H9 (cell line): ENCODE results near the gene KIFC3. TPM values are rescaled to one million over a fixed set of nuclear protein-coding genes. Genes with fewer than 3 reads are reported as not detected.

Source experiments
- DNase-seq: peaks from one replicate; pipeline ENCODE4 v3.0.0-alpha.2; 2017
- H2AFZ ChIP-seq: one replicate; pipeline ENCODE4 v1.6.1; 2013; ENCODE audit warnings: mild to moderate bottlenecking, low read length, control low read depth, moderate library complexity
- H2AK5ac ChIP-seq: 2 replicates; pipeline ENCODE4 v1.6.1; 2013; ENCODE audit warnings: low read length, control low read depth, mixed read lengths; ENCODE audit not compliant: insufficient read length
- H2BK120ac ChIP-seq: one replicate; pipeline ENCODE4 v1.6.1; 2013; ENCODE audit warnings: low read depth, mild to moderate bottlenecking, low read length, control low read depth, inconsistent platforms; ENCODE audit not compliant: poor library complexity, severe bottlenecking
- H2BK12ac ChIP-seq: 2 replicates; pipeline ENCODE4 v1.6.1; 2013; ENCODE audit warnings: low read length, control low read depth, mixed read lengths, low read depth; ENCODE audit not compliant: insufficient read length
- H2BK15ac ChIP-seq: 2 replicates; pipeline ENCODE4 v1.6.1; 2013; ENCODE audit warnings: low read depth, low read length, control low read depth
- H2BK20ac ChIP-seq: one replicate; pipeline ENCODE4 v1.6.1; 2013; ENCODE audit warnings: low read depth, mild to moderate bottlenecking, low read length, control low read depth, inconsistent platforms; ENCODE audit not compliant: poor library complexity, severe bottlenecking
- H2BK5ac ChIP-seq: 2 replicates; pipeline ENCODE4 v1.6.1; 2013; ENCODE audit warnings: low read length, control low read depth, mixed read lengths; ENCODE audit not compliant: insufficient read length
- H3K14ac ChIP-seq: 2 replicates; pipeline ENCODE4 v1.6.1; 2013; ENCODE audit warnings: low read length, control low read depth; ENCODE audit not compliant: insufficient read depth
- H3K18ac ChIP-seq: 2 replicates; pipeline ENCODE4 v1.6.1; 2013; ENCODE audit warnings: low read depth, mild to moderate bottlenecking, mixed read lengths, low read length, control low read depth; ENCODE audit not compliant: insufficient read length
- H3K23ac ChIP-seq: 2 replicates; pipeline ENCODE4 v1.6.1; 2013; ENCODE audit warnings: low read length, control low read depth, mixed read lengths, low read depth; ENCODE audit not compliant: insufficient read length
- H3K23me2 ChIP-seq: 2 replicates; pipeline ENCODE4 v1.6.1; 2013; ENCODE audit warnings: low read depth, mild to moderate bottlenecking, mixed read lengths, low read length, control low read depth; ENCODE audit not compliant: insufficient read length, poor library complexity, severe bottlenecking
- H3K27ac ChIP-seq: 2 replicates; pipeline ENCODE4 v1.5.1; 2013; ENCODE audit warnings: low read length, control low read depth, mixed read lengths, low read depth; ENCODE audit not compliant: insufficient read length
- H3K27me3 ChIP-seq: 2 replicates; pipeline ENCODE4 v1.6.1; 2013; ENCODE audit warnings: low read length, control low read depth, inconsistent platforms; ENCODE audit not compliant: insufficient read depth
- H3K4ac ChIP-seq: 2 replicates; pipeline ENCODE4 v1.6.1; 2013; ENCODE audit warnings: low read depth, mild to moderate bottlenecking, control low read depth, inconsistent platforms, low read length, moderate library complexity
- H3K4me1 ChIP-seq: 2 replicates; pipeline ENCODE4 v1.6.1; 2013; ENCODE audit warnings: low read length, control low read depth, inconsistent platforms; ENCODE audit not compliant: insufficient read depth
- H3K4me2 ChIP-seq: 2 replicates; pipeline ENCODE4 v1.6.1; 2013; ENCODE audit warnings: low read length, control low read depth, mixed read lengths; ENCODE audit not compliant: insufficient read length, insufficient read depth
- H3K56ac ChIP-seq: 2 replicates; pipeline ENCODE4 v1.6.1; 2013; ENCODE audit warnings: low read depth, mild to moderate bottlenecking, mixed read lengths, low read length, control low read depth; ENCODE audit not compliant: insufficient read length
- H3K79me1 ChIP-seq: 2 replicates; pipeline ENCODE4 v1.6.1; 2013; ENCODE audit warnings: low read depth, mild to moderate bottlenecking, moderate library complexity, low read length, control low read depth, inconsistent platforms; ENCODE audit not compliant: insufficient read depth, poor library complexity, severe bottlenecking
- H3K79me2 ChIP-seq: 2 replicates; pipeline ENCODE4 v1.6.1; 2013; ENCODE audit warnings: low read length, control low read depth, inconsistent platforms; ENCODE audit not compliant: insufficient read depth
- H3K9ac ChIP-seq: 2 replicates; pipeline ENCODE4 v1.6.1; 2013; ENCODE audit warnings: low read length, control low read depth, mixed read lengths; ENCODE audit not compliant: insufficient read length; ENCODE audit errors: extremely low read depth
- H3K9me3 ChIP-seq: one replicate; pipeline ENCODE4 v1.6.1; 2013; ENCODE audit warnings: low read depth, low read length, inconsistent platforms; ENCODE audit not compliant: control insufficient read depth
- H3T11ph ChIP-seq: one replicate; pipeline ENCODE4 v1.6.1; 2013; ENCODE audit warnings: mild to moderate bottlenecking, low read length, control low read depth, inconsistent platforms
- H4K20me1 ChIP-seq: one replicate; pipeline ENCODE4 v1.6.1; 2013; ENCODE audit not compliant: control insufficient read depth, insufficient read length, insufficient read depth
- H4K5ac ChIP-seq: 2 replicates; pipeline ENCODE4 v1.6.1; 2013; ENCODE audit warnings: low read depth, mild to moderate bottlenecking, mixed read lengths, low read length, control low read depth; ENCODE audit not compliant: insufficient read length
- H4K8ac ChIP-seq: replicated peaks from 2 replicates; pipeline ENCODE4 v1.6.1; 2013; ENCODE audit warnings: low read length, control low read depth, mixed read lengths, low read depth; ENCODE audit not compliant: insufficient read length
- H4K91ac ChIP-seq: 2 replicates; pipeline ENCODE4 v1.6.1; 2013; ENCODE audit warnings: low read depth, mild to moderate bottlenecking, moderate library complexity, mixed read lengths, low read length, control low read depth; ENCODE audit not compliant: insufficient read length
- H3K27ac Mint-ChIP-seq, 3 experiments: 2 replicates in 2 of 3; 3 replicates in 1 of 3; pipeline ENCODE4 v1.8.0; 2020 to 2021; ENCODE audit warnings: mixed read lengths in 3 of 3, mild to moderate bottlenecking in 1 of 3, moderate library complexity in 1 of 3
- H3K27me3 Mint-ChIP-seq: 2 replicates; pipeline ENCODE4 v1.8.0; 2021; ENCODE audit warnings: low read depth, mild to moderate bottlenecking, moderate library complexity, mixed read lengths
- H3K36me3 Mint-ChIP-seq, 3 experiments: 2 replicates in 2 of 3; 3 replicates in 1 of 3; pipeline ENCODE4 v1.8.0; 2020 to 2021; ENCODE audit warnings: low read depth in 3 of 3, mixed read lengths in 3 of 3; ENCODE audit not compliant: insufficient read depth in 1 of 3
- H3K4me1 Mint-ChIP-seq, 2 experiments: 2 replicates each; pipeline ENCODE4 v1.8.0; 2020; ENCODE audit warnings: mixed read lengths in 2 of 2
- H3K4me3 Mint-ChIP-seq, 2 experiments: 2 replicates in 1 of 2; 3 replicates in 1 of 2; pipeline ENCODE4 v1.8.0; 2020 to 2021; ENCODE audit warnings: mild to moderate bottlenecking in 2 of 2, mixed read lengths in 2 of 2, moderate library complexity in 1 of 2
- H3K9me3 Mint-ChIP-seq, 2 experiments: 2 replicates in 1 of 2; 3 replicates in 1 of 2; pipeline ENCODE4 v1.8.0; 2020; ENCODE audit warnings: mild to moderate bottlenecking in 2 of 2, mixed read lengths in 2 of 2, moderate library complexity in 1 of 2
- CTCF ChIP-seq: fragments of 200-600 bp; sonication (generic); conservative IDR thresholded peaks from 3 replicates; pipeline ENCODE4 v1.8.0; 2021; ENCODE audit warnings: antibody characterized with exemption, mild to moderate bottlenecking
- WGBS: extraction: QIAGEN DNeasy Blood & Tissue Kit; methylation state at CpG from one replicate; pipeline ENCODE4 v1.1.7; 2013; ENCODE audit warnings: missing lambda C conversion rate, low lambda C conversion rate, mixed read lengths; ENCODE audit not compliant: insufficient read length; ENCODE audit errors: extremely low coverage; 5-methylcytosine and 5-hydroxymethylcytosine counted together
- total RNA-seq: library from RNA; stranded (reverse); gene quantifications from 2 replicates; pipeline ENCODE4 v1.2.1, GENCODE V29; 2021

Gene KIFC3
- total RNA-seq, 1 experiment from 2014 or later, result 5.0 TPM

- no peaks in the 10 kb centered on the region for H3K27me3 ChIP-seq
- H3K36me3 Mint-ChIP-seq, result peaks cover 0 to 21% (median 9%) of the 10 kb centered on the region in 3 experiments; a peak in 3 of 7 replicates
- H3K4me3 Mint-ChIP-seq, result no peak overlapping the region
- no peak overlapping the region for H3K4me2 ChIP-seq
- WGBS, result no CpG with 5 or more reads among the region's 5 CpGs
- no peak overlapping the region for H3K4ac ChIP-seq
- no peak overlapping the region for H4K5ac ChIP-seq
- no peak overlapping the region for H4K8ac ChIP-seq
- no peak overlapping the region for H3K27ac ChIP-seq
- no peaks in the 10 kb centered on the region for H4K20me1 ChIP-seq
- no peak overlapping the region for H2AK5ac ChIP-seq
- TF ChIP-seq CTCF, result no peak
- H3K14ac ChIP-seq, result no peak overlapping the region
- no peak overlapping the region for H2BK20ac ChIP-seq
- no peak for DNase-seq
- no peaks in the 10 kb centered on the region for H3K4me1 Mint-ChIP-seq
- H2BK5ac ChIP-seq, result no peak overlapping the region
- H3K9ac ChIP-seq, result no peak overlapping the region
- H2BK15ac ChIP-seq, result no peak overlapping the region
- H2BK120ac ChIP-seq, result no peak overlapping the region
- no peaks in the 10 kb centered on the region for H3K9me3 Mint-ChIP-seq
- H3K4me1 ChIP-seq, result no peaks in the 10 kb centered on the region
- no peak overlapping the region for H3K23ac ChIP-seq
- no peaks in the 10 kb centered on the region for H3K79me1 ChIP-seq
- H4K91ac ChIP-seq, result no peak overlapping the region
- no peak overlapping the region for H3K18ac ChIP-seq
- H3T11ph ChIP-seq, result no peak overlapping the region
- no peak overlapping the region; a peak in 1 of 7 replicates for H3K27ac Mint-ChIP-seq
- no peaks in the 10 kb centered on the region for H3K23me2 ChIP-seq
- H3K79me2 ChIP-seq, result no peaks in the 10 kb centered on the region
- H3K27me3 Mint-ChIP-seq, result no peaks in the 10 kb centered on the region; the same call in 1 of the 2 replicates
- H3K56ac ChIP-seq, result no peak overlapping the region
- no peak overlapping the region for H2BK12ac ChIP-seq
- no peaks in the 10 kb centered on the region for H3K9me3 ChIP-seq
- no peak overlapping the region for H2AFZ ChIP-seq
Measured at GRCh38 chr16:57749856-57750452, 52.3 kb downstream of the KIFC3 start.
